Activated CD8-positive, alpha-beta memory T cell treated with anti-CD3 and anti-CD28 coated beads for 1 hour (primary cell): Measurements from ENCODE around the gene SCN2A.

Source experiments
- DNase-seq, 2 donors: peaks; one replicate each; pipeline ENCODE4 v3.0.0-alpha.2; 2020; ENCODE audit warnings: low read depth in 1 of 2; ENCODE audit errors: extremely low read depth in 1 of 2

Gene SCN2A

DNA sequence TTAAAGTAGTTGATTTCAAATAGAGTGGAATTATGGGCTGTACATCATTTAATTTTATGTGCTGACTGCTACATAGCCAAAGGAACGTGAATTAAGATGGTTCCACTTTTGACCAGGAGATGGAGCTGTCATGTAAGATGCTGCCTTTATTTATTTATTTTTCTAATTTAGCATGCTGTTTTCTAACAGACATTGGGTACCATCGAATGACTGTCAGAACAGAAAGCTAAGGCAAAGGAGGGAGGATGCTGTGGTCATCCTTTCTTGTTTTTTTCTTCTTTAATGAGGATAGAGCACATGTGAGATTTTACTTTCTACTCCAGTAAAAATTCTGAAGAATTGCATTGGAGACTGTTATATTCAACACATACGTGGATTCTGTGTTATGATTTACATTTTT, at the start of gene SCN2A:
Gene SCN2A (plus strand): TSS at position 185 of the 400 bp plus-strand sequence. CDS start 56,410 bp downstream, outside the sequence.
- no peak for DNase-seq

DNA sequence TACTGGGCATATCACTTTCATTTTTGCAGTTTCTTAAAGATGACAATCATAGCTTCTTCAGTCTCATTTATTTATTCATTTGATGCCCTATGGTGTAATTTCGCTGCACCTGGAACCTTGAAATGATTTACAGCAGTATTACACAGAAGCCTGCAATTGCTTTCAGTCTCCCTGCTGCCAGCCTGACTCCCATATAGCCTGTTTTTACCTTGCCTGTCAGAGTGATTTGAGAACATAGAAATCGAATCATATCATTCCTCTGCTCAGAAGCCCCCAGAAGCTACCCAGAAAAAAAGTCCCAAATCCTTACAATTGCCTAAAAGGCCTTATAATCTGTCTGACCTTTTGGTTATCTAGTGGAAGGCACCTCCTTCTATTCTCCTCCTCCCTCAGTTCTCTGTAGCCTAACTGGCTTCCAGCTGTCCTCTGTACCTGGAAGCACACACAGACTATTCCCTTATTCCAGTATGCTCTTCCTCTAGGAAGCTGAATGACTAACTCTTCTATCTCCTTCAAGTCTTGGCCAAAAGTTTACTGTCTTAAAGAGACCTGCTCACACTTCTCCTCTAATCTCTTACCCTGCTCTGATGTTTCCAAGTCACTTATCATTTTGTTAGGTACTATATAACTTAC, 48.0 kb upstream of the SCN2A start:
- no peak for DNase-seq

DNA sequence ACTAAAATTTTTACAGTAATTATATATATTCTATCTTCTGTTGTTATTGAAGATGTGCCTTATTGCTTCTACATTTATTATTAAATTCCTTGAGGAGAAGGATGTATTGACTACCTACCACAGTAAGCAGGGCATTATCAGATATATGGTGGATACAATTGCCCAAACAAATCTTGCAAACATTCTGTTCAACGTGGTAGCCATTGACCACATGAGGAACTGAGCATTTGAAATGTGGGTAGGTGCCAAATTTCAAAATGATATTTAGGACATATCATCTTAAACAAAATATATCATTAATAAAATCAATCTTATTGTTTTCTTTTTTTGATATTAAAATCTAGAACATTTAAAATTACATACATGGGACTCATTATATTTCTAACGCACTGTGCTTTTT, 46.5 kb upstream of the SCN2A start:
- no peak for DNase-seq

DNA sequence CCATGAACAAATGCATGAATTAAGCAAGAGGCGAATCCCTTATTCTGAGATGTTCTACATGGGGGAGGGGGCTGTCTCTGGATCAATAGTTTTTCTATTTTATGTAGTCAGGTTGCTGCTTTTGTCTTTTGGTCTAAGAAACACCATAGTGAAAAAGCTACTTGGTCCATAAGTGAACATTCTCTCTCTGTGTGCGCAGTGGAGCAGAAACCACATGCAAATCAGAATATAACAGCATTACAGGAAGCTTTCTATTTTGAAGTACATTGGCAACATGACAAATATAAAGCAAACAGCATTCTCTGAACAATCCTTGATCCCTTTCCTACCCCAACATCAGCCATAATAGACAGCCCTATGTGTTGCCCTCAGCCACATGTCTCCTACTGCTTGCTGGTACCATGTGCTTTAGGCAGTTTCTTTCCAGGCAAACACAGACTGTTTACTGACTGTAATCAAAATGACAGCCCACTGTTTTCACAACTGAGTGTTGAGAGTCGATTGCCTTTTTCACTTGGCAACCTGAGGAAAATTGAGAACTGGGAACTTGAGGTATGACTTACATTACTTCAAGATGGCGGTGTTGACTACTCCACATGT, 45.9 kb upstream of the SCN2A start:
- no peak for DNase-seq

DNA sequence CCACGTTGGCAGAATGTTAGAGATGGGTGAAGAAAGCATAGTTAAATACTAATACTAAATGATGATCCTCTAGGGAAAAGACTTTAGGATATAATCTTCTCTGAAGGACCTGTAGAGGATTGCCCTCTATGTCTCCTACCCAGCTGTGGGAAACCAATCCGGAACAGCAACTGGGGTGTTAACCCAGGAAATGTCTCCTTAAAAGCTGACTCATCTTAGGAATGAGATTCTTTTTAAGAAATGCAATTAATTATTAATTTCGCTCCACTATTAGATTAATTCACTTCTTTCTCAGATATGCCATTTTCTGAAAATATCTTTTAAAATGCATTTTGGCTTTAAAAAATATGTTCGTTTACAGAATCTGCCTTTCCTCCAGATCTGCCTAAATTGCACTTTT, 42.8 kb upstream of the SCN2A start:
- DNase-seq, result no peak

DNA sequence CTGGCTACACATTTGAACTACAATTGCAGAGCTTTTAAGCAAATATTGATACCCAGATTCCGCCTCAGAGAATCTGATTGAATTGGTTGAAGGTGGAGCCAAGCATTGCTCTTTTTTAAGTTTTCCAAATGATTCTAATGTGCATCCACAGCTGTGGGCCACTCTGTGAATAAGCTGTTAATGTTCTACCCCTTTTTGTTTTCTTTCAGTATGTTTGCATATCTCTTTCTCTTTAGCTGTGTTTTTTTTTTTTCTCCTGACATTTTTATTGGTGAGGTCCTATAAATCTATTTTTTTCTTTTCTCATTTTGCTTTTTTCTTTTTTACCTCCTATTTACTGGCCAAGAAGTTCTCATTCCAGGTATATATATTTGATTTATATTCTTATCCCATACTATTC, 41.9 kb upstream of the SCN2A start:
- no peak for DNase-seq

DNA sequence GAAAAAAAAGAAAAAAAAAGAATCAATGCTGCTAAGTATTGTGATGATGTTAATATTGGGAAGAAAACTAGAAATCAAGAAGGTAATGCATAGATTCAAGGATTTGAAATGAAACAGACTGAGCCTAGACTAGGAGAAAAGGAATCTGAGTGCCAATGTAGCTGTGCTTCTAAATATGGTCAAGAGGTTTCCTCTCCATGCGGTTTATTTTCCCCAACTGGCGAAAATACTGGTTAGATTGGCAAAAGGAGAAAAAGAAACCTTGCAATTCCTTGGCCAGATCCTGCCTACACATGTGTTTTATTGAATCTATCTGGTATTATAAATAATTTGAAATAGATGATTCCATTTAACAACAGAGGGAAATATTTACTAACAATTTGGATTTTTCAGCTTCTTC, 41.0 kb upstream of the SCN2A start:
- DNase-seq, result no peak

DNA sequence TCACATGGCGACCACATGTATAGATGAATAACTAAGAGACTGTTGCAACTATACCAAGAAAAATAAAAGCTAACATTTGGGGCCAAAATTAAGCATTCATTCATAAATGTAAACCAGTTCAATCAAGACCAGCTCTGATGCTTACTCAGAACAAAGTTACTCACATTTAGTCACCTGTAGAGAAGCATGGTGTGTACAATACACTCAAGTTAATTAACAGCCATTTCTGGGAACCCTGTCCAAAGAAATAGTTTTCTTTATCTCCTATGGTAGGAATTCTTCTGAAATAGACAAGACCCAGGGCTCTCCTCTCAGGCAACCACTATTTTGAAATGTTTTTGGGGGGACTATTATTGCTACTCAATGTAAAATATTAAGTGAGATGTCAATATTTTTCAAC, 37.0 kb upstream of the SCN2A start:
- no peak for DNase-seq

DNA sequence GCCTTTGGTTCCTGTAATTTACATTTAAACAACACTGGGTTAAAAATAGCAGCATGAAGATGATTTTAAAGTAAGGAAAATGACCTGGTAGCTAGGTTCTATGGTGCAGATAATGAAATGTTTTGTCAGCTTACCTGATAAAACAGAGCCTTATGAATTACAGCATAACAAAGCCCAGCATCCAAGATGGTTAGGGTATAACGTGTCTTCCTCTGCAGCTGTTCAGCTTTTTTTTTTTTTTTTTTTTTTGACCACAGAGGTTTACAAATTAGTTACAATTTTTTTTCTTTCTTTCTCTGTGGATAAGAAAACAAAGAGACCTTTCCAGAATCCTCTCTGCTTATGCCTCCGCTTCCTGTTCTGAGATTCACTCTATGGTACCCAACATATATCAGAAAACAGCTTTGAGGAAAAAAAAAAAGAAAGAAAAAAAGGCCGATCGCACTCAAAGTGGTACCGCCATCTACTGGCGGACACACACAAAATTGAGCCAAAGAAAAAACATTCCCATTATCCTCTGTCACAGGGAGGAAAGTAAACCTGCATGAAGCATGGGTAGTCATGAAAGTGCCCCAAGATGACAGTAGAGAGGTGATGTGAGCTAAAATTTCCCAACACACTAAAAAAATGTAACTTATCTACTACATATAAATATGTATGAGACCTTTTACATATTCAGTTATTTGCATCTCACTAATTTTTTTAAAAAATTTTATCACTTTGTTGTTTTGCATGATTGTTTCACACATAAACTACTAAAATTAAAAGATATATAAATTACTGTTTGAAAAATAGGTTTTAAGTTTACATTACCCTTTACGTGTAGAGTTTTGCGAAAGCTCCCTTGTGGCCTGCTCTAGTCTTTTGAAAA, 35.3 kb upstream of the SCN2A start, which contains the start of gene SCN3A:
Gene SCN3A (minus strand): TSS at position 362 of the 871 bp plus-strand sequence. CDS start 27,656 bp downstream, outside the sequence.
- DNase-seq, result no peak

DNA sequence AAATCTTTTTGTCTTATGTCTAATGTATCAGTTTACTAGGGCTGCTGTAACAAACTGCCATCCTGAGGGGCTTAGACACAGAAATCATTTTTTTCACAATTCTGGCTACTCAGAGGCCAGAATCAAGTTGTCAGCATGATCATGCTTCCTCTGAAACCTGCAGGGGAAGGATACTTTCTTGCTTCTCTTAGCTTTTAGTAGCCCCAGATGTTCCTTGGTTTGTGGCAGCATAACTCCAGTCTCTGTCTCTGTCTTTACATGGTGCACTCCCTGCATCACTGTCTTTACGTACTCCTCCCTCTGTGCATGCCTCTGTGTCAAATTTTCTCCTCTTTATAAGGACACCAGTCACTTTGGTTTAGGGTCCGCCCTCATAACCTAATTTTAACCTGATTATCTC, 33.3 kb upstream of the SCN2A start:
- DNase-seq, result no peak

DNA sequence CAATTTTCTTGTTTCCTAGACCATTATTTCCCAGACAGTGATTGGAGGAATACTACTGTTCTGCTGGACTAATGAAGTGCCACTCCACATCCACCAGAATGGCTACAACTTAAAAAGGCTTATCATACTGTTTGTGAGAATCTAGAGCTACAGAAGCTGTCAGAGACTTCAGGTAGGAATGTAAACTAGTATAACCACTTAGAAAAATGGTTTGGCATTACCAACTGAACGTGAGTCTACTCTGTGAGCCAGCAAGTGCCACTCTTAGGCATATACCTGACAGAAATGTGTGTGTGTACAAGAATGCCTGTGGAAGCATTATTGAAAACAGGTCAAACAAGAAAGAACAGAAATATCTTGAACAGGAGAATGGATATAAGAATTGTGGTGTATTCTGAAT, 31.1 kb upstream of the SCN2A start:
- no peak for DNase-seq

DNA sequence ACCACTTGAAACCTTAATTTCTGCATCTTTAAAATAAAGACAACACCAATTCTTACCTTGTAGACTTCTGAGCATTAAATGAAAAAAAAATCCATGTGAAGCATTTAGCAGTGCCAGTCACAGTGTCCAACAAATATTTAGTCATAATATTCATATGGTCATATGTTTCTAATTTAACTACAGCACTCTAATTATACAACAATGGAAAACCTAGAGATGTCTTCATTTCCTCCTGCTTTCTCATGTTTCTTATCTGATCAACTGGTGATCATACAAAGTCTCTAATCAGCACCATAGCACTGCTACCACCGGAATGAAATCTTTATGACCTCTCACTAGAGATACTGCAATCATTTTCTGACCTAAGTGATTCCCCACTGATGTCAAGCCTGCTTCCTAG, 25.1 kb upstream of the SCN2A start:
- DNase-seq, result no peak

DNA sequence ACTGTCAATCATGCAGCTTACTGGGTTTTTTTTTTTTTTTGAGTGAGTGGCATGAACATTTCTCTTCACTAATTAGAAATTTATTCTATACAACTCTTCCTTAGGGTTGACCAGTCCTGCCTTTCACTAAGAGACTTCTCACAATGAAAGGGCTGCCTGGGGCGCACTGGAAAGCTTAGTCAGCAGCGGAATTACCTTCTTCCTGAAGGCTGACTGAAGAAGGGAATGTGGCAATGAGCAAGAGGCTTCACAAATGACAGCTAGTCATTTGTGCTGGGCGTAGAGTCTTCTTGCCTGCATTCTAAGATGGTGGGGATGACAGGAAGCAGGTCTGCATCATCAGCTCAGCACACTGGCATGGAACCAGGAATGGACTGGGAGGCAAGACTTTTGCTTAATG, 19.7 kb upstream of the SCN2A start:
- DNase-seq, result no peak

DNA sequence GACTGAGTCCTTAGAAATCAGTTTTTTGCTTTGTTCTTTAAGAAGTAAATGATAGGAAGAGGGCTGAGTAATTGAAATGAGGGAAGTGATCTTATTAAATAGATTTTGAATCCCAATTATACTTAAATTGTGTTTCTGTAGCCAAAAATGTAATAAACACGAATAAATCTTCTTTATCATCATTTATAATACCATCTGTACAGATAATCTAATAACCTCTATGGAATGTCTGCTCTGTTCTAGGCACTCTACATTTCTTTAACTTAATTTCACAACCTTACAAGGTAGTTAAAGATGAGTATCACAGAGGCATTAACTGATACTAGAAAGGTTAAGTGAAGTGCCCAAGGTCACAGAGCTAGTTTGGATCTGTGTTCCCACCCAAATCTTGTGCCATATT, 14.3 kb upstream of the SCN2A start:
- no peak for DNase-seq

DNA sequence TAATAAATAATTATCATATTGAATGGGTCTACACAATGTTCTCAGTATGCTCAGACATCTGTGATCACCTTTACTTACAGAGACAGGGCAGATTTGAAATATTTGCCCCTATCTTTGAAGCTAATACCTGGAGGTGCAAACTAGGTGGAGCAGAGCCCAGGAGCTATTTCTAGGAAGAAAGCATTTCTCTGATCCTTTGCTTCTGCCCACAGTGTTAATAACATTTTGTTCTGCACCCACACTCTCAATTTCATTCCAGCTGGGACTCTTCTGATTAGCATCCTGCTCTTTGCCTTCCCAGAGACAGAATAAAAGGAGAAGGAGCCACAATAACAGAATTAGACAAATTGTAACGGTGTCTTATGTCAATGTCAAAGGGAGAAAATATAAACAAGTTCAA, 11.6 kb upstream of the SCN2A start:
- no peak for DNase-seq

DNA sequence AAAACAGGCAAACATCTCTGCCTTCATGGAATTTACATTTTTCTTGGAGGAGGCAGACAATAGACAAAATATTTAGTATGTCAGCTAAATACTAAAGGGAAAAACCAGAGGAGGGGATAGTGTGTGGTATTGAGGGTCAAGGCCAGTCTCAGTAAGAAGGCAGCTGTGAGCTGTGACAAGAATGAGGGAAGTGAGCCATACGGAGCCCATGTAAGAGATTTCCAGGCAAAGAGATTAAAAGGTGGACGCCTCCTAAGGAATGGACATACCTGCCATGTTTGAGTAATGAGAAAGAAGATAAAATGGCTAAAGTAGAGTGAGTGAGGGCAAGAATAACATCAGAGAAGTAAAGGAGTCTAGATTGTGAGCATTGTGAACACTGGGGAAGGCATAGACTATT, 2.2 kb upstream of the SCN2A start:
- DNase-seq, result no peak

DNA sequence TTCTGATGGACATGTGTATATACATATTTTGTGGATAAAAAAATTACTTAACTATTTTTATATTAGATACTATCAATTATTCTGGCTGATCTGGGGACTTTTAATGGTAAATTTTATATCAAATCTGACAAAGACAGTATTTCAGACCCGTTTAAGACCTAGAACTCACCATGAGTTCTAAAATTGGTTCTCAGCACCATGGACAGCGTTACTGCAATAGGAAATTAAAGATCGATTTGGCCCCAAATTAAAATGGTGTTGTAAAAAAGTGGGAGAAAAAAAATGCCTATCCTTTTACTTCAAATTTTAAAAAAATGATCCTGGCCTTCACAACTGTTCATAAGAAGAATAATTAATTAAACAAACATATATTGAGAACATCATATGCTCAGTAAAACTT, 919 bp upstream of the SCN2A start:
- DNase-seq, result no peak

DNA sequence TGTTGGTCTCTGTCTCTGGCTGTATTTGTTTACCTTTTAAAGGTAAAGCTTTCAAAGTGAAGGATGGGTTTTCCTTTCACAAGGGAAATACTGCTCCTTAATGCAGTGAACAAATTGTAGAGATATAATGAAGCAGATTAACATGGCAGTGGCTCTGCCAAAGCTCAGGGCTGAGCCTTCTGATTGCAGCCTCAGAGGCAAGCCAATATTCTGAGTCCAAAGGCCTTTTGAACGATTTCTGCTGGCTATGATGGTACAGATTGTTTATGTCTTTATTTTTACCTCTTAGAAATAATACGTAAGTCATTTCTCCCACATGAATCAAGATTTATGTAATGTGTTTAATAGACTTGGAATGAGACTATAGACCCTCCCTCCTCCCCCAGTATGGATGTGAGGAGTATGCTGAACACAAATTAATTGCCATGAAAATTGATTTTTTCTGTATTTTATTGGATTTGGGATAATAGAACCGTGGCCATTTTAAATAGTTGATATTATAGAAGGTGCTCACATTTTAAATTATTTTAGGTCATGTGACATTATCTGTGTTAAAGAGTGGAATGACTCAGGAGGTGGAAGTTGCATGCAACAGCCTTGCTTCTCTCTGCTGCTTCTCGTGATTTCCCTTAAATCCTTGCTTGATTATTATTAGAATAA, 772 bp downstream of the SCN2A start:
- no peak for DNase-seq

DNA sequence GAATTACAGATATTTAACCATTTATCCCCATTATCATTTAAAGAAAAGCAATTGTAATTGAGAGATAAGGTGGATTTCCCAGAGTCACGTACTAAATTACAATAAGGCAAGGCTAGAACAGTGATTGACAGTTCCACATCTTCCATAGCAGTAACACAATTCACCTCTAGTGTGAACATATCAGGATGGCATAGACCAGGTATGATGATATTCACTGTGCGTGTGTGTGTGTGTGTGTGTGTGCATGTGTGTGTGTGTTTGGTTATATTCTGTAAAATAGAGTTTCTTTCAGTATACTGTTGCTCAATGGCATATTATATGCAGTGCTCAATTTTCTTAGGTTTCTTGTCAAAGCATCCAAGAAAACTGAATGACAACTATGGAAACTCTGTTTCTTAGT, 1.7 kb downstream of the SCN2A start:
- DNase-seq, result no peak

DNA sequence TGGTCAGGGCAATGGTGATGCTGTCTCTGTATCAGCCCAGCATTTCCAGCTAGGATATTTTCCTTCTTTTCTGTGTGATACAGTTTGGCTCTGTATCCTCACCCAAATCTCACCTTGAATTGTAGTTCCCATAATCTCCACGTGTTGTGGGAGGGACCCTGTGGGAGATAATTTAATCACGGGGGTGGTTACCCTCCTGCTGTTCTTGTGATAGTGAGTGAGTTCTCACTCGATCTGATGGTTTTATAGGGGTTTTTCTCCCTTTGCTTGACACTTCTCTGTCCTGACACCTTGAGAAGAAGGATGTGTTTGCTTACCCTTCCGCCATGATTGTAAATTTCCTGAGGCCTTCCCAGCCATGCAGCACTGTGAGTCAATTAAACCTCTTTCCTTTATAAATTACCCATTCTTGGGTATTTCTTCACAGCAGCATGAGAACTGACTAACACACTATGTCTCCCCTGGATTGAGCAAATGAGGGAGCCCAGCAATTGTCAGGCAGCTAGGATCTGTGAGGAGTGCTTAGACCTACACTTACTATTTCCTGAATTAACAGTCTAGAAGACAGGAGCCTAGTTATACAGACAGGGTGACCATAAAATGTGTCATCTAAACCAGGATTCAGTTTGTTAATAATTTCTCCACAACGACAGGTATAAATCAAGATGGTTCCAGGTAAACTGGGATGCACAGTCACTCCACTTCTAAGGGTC, 6.0 kb downstream of the SCN2A start:
- DNase-seq, result no peak

DNA sequence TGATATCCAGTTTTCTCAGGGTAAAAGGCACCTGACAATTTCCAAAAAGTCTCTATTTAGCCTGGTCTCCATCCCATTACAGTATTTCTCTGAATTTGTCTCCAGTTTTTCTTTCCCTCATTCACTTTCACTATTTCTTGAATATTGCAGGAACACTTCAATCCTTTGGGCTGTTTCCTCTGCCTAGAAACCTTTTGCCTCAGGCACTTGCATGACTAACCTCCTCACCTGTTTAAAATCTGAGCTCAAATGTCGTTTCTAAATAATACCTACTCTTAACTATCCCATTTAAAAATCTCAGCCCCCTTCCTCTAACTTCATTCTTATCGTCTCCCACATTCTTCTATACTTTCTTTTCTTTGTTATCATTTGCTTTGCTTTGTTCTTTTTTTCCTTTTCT, 9.0 kb downstream of the SCN2A start:
- DNase-seq, result no peak
